Measurements from ENCODE around the gene NFATC1.
"Not testable (repeated sequence)": the region's sequence is repeated elsewhere in the genome, so short reads cannot be mapped to it uniquely, and the experiment has no call there.

Gene NFATC1

DNA sequence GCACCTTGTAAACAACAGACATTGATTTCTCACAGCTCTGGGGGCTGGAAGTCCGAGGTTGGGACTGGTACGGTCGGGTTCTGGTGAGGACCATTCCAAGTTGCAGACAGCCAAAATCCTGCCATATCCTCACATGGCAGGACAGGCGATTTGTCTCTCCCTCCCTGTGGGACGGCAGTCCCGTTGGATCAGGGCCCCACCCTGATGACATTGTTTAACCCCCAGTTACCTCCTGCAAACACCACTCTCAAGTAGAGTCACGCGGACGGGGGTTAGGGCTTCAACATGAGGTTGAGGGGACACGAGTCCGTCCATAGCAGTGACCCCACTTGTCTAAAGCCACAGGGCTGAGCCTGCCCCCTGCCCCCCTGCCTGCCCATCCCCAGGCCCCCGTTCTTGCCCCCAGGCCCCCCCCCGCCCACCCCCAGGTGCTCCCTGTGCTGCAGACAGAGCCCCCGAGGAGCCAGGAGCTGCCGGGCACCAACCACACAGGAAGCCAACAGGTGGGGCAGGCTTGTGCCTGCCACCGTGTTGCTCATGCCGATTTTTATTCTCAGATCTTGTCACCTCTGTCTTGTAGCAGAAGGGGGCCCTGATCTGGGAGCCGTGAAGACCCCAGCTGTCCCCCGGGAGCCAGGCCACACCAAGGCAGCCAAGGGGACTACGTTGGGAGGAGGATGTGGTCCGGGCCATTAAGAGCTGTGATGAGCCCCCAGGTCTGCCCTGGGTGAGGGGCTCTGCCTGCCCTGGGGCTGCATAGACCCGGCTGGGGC lies 82.2 kb downstream of the NFATC1 start:
- no peak for DNase-seq (ENCODE audit: low spot score)

DNA sequence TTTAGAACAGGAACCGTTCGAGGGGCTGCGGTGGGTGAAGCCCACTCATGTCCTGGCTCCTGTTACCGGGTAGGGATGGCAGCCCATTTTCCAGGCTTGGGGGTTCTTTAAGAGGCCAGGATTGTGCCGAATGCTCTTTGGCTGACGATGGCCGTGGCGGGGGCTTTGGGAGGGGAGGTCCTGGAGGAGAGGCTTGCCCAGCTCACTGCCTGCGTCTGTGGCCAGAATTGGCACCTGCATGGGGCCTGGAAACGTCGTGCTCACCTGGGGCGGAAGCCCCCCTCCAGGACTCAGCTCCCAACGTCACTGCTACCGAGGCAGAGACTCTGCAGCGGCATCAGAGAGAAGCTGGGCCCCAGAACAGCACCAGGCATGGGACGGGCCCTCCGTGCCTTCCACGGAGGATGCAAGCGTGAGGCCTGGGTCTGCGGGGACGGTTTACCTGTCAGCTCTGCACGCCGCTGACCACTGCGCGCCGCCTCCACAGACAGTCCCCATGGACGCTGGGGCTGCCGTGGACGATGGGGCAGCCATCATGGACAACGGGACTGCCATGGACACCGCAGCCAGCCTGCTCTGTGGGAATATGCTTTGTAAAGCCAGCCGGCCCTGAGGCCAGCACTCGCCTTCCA lies 82.9 kb downstream of the NFATC1 start:
- no peak for DNase-seq (ENCODE audit: low spot score)

DNA sequence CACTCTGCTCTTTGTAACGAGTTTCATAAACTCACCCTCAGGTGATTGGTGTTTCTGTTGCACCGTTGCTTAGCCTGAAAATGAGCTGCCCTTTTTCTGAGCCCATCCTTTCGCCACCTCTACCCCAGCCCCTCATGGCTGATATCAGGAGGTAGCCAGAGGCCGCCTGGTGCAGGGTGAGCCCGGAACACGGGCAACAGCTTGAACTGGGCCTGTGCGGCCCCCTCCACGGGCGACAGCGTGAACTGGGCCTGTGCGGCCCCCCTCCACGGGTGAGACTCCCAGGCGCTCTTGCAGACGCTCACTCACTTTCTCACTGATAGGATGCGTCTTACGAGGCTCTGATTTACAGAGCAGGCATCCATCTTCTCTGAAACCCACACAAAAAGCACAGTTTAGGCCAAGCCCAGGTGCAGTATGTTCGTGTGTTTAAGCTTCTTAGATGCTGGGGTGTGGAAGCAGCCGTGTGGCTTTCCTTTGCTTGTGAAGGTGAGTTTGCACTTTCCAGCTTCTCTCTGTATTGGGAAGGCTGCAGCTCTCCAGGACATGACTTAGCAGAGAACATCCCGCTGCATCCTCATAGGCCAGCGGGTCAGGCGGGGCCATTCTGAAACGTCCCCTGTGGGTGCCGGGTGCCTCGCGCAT lies 83.5 kb downstream of the NFATC1 start:
- no peak for DNase-seq (ENCODE audit: low spot score)

DNA sequence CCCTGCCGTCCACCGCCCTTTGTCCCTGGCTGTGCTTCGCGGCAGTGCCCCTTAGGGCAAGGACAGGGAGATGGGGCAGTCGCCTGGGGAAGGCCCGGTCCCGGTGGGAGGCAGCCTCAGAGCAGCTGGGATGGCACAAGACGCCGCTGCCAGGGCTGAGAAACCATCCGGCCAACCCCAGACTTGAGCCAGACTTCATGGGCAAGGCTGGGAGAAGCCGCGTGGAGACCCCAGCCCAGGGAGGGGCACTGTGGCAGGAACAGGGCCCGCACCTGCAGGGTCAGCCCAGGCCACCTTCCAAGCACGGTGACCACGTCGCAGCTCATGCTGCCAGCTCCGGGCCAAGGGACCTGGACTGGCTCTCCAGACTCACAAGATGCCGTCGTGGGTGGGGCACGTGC lies 84.0 kb downstream of the NFATC1 start:
- DNase-seq (ENCODE audit: low spot score), result no peak

DNA sequence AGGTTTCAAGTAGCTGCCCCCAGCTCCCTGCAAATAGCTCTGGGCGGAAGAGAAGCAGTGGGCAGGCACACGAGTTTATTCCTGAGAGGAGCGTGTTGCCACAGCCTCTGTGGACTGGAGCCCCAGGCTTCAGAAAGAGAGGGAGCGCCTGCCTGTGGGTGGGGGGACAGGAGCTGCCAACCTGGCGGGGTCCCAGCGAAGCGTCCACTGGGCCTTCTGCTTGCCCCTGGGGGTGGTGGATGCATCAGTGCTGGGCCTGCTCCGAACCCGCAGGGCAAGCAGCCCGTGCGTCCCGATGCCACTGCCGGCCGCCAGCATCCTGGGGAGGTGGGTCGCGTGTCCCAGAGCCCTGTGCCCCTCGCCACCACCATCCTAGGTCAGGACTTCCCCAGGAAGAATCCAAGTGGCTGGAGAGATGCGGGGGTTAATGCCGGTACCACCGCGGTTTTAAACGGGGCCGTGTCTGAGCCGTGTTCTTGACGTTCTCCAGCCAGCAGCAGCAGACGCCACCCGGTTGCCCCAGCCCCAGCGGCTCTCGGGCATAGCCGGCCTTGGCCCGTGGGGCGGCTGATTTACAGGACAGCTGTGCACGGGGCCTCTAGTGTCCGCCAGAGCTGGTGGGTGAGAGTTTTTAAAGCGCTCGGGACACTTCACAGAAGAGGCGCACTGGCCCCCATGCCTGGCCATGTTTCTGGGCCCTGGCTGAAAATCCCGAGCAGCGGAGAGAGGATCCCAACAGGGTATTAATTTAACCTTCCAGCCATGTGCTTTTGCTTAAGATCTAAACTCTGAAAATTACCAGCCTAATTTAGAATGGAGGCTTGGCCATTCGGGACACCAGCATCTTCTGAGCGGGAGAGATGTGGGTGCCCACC lies 84.7 kb downstream of the NFATC1 start:
- DNase-seq (ENCODE audit: low spot score), result no peak

DNA sequence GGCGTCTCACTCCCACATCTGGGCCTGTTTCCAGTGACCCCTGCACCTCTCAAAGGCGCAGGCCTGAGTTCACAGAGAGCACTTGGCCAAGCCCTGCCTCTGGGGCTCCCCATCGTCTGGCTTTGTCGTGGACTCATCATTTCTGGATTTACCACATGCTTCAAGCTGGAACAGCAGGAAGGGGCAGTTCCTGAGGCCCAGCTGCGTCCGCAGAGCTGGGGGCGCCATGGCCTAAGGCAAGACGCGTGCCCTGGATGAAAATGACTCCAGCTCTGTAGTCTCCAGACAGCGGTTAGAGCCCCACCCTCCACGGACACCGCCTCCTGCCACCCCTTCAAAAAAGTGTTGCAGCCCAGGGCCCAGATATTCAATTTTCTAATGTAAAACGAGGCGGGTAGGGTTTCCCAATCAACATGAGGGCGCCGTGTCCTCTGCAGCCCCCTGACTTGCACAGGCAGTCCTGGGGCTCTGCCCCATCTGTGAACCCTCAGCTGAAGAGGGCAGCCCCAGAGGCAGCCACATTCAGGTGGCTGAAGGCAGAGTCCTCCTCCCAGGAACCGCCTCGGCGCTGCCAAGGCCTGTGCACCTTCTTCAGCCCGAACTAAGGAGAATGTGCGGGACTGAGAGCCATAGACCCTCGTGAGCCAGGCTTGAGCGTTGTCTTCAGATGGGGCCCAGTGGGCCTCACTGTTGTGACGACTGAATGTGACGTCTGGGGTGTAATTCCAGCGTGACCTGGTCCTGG lies 85.5 kb downstream of the NFATC1 start:
- no peak for DNase-seq (ENCODE audit: low spot score)

DNA sequence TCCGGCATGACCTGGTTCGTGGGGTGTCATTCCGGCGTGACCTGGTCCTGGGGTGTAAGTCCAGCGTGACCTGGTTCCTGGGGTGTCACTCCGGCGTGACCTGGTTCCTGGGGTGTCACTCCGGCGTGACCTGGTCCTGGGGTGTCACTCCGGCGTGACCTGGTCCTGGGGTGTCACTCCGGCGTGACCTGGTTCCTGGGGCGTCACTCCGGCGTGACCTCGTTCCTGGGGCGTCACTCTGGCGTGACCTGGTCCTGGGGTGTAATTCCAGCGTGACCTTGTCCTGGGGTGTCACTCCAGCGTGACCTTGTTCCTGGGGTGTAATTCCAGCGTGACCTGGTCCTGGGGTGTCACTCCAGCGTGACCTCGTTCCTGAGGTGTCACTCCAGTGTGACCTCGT lies 87.7 kb downstream of the NFATC1 start:
- DNase-seq (ENCODE audit: low spot score), result not testable (repeated sequence)

DNA sequence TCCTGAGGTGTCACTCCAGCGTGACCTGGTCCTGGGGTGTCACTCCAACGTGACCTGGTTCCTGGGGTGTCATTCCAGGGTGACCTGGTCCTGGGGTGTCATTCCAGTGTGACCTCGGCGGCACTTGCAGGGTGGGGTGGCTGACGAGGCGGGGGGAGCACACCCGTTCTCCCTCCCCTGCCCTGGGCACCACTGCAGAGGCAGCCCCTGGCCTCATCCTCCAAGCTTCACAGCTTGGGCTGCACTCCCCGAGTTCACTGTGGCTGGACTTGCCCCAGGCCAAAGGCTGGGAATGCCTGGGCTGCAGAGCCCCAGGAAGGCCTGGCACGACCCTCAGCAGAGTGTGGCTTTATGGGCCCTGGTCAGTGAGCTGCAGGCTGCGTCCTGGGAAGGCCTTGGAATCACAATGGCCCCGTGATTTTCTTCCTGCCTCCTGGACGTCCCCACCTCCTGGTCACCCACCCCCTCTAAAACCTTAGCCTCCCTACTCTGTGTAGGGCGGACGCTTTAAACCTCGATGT lies 88.3 kb downstream of the NFATC1 start:
- no peak for DNase-seq (ENCODE audit: low spot score)

DNA sequence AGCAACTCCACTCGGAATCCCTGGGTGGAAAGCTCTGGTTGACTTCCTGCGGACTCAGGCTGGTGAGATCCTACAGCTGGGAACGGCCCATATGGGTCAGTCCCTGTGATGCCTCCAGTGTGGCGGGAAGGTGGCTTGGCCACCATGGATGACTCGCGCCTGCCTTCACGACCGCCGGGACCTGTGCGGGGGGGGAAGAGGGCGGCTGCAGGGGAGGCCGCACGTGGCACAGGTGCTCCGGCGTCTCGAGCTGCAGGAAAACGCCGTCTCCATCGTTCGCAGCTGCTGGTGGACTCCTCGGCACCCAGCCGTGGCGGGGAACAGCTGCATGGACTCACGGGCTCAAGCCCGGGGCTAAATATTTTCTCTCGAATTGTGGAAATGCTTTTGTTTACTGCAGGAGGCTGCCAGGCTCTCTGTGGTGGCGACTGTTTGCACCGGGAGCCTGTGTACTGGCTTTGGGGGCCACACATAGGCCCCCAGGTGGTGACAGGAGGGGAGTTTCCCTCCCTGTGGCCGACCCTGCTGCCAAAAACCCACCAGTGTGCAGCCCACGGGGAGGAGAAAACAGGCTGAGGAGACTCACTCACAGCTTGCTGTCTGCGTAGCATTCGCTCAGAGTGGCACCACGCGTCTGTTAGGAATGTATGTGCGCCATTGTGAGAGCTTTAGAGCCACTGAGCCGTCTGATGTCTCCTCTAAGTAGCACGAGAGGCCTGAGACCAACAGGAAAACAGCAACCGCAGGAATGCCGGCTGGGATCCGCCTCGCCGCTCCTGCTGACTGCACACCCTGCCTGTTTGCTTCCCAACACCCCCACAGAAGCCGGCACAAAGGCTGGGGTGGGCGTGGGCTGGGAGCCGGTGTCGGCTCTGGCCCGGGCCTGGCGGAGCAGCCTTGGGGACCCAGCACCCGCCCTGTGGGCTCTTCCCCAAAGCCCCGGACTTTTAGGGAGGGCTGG lies 89.2 kb downstream of the NFATC1 start:
- DNase-seq (ENCODE audit: low spot score), result no peak

DNA sequence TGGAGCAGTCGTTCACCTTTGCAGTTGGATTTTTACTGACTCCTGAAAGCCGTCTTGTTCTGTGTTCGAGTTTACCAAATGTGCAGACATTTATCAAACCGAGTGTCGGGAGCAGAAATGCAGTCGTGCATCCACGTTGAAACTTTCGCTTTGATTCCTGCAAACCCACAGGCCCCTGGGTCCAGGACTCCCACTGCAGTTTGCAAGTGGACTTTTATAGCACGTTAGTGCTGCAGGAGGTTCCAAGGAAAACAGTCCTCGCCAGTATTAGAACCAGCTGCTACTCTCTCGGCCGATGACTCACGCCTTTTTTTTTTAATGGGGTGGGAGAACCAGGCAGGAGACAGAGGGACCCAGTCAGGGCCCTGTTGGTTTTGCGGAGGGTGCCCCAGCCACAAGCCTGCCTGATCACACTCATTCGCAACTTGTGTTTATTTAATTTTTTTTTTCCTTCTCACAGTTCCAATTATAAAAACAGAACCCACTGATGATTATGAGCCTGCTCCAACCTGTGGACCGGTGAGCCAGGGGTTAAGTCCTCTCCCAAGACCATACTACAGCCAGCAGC lies 90.1 kb downstream of the NFATC1 start:
- DNase-seq (ENCODE audit: low spot score), result no peak

DNA sequence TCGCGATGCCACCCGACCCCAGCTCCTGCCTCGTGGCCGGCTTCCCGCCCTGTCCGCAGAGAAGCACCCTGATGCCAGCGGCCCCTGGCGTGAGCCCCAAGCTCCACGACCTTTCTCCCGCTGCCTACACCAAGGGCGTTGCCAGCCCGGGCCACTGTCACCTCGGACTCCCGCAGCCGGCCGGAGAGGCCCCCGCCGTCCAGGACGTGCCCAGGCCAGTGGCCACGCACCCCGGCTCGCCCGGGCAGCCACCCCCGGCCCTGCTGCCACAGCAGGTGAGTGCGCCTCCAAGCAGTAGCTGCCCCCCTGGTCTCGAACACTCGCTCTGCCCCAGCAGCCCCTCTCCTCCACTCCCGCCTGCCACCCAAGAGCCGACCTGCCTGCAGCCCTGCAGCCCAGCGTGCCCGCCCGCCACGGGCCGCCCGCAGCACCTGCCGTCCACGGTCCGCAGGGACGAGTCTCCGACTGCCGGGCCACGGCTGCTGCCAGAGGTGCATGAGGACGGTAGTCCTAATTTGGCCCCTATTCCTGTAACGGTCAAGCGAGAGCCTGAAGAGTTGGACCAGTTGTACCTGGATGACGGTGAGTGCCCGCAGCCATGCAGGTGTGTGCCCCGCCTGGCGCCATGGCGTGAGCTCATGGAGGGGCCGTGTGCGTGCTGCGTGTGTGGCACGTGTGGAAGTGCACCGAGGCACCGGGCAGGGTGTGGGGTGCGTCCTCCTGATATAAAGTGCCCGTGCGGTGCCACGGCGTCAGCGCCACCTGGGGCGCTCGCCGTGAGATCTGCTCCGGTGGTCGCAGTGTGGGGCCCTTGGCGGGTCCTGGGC lies 90.8 kb downstream of the NFATC1 start:
- no peak for DNase-seq (ENCODE audit: low spot score)

DNA sequence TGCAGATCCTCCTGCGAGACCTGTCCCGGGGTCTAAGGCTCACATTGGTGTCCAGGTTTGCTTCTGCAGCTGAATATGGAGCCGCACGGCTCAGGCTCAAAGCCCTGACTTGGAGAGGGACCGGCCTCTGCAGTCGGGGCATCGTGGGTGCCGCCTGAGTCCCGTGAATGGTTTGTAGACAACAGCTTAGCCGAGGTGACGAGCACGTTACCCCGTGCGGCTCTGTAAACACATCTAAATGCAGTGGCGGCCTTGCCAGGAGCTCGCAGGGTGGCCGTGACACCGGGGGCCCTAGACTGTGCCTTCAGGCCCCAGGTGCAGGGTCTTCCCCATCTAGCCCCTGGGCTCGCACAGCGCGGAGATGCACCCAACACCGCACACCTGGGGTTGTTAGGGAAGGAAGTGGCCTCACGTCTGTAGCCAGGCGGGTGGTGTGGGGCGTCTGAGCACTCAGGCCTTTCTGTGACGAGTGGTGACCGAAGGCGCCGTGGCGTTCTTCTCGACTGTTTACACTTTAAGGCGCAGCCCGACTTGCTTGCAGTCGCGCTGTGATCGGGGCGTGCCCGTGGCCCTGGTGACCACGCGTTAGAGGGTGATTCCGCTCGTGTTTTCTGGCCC lies 91.6 kb downstream of the NFATC1 start:
- DNase-seq (ENCODE audit: low spot score), result no peak

DNA sequence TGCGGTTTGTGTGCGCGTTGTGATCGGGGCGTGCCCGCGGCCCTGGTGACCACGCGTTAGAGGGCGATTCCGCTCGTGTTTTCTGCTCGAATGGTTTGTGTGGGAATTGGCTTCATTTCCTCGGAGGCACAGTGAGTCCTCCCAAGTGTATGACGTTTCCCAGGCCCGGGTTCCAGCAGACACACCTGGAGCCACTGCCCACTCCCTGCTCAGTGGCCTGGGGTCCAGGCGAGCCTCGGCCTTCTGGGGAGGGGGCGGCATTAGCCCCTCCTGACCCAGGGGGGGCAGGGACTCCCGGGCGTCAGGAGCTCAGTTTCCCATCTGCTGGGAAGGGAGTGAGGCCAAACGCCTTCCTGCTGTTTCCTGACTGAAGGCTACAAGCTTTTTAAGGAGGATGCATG lies 92.1 kb downstream of the NFATC1 start:
- DNase-seq (ENCODE audit: low spot score), result no peak

DNA sequence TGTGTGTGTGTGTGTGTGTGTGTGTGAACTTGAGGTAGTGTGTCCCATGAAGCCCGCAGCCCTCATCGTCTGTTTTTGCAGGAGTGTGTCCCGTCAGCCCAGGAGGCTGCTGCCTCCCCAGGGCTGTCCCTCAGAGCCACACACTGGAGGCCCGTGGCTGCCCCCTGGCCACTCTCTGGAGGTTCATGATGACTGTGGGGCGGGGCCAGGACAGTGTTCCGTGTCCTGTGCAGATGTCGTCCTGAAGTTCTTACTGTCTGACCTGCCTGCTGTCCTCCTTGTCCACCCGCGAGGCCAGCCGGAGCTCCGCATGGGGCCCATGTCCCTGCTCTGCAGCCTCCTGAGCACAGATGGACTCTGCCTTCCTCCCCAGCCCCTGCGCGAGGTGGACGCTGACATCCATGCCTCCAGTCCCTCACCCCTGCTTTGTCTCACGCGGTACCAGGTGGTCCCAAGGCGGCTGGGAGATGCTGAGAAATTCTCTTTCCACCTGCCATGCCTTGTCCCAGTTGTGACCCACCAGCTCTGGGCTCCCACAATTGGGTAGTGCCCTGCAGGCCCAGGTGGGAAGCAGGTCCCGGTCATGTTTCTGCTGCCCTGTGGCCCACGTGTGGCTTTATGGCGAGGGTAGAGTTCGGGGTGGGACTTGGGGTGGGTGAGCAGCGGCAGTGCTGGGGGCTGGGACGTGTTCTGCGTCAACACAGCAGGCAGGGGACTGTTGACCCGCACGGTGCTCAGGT lies 92.8 kb downstream of the NFATC1 start:
- no peak for DNase-seq (ENCODE audit: low spot score)

DNA sequence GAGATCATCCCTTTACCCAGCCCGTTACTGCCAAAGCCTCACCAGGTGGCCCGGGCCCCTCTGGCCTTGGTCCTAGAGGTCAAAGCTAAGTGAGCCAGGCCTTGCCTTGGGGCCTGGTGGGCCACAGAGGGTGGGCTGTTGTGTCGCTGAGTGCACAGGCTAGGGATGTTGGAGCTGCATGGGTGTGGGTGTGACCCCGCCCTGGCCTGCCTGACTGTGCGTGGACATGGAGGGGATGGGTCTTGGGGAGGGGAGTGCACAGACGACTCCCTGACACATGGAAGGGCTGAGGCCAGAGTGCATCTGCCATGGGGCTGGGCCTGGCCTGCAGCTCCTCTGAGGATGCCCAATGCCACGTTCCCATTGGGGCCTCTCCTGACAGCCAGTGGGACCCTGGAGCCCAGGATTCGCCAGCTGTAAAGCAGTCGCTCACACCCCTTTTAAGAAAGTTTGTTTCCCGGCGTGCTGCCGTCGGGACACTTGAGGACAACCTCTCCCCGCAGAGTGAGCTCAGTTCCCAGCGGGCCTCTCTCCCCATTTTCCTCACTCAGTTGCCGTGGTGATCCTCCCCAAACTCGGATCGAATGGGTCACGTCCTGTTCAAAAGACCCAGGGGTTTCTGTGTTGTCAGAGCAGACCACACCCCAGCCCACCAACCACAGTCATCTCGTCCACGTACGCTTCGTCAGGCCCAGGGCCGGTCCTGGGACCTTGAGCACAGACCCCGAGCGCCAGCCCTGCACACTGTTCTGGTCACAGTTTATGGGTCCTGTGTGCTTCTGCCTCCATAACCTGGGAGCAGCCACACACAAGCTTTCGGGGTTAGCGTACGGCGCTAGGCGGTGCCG lies 93.5 kb downstream of the NFATC1 start:
- DNase-seq (ENCODE audit: low spot score), result no peak

DNA sequence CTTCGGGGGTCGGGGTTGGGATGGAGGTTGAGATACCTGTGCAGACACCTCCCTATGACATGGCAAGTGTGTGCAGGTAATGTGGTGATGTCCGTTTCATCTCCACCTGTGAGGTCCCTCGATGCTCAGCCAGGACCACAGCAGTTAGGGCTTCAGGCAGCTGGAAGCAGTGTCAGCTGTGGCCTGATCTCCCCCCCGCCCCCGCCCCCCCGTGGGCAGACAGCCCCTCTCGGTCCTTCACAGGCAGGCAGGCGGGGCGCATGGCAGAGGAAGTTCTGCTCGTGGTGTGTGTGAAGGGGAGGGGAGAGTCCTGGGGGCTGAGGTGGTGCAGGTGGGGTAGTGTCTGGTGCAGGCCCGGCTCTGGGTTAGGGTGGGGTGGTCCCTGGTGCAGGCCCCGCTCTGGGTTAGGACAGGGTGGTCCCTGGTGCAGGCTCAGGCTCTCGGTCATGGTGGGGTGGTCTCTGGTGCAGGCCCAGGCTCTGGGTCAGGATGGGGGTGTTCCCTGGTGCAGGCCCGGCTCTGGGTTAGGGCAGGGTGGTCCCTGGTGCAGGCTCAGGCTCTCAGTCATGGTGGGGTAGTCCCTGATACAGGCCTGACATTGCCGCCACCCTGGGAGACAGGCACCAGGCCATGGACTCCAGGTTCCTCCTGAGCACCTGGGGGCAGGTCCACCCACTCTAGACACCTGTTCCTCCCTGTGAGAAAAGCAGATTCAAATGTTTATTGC lies 94.3 kb downstream of the NFATC1 start:
- DNase-seq (ENCODE audit: low spot score), result no peak

Measured in putamen (tissue), 1 donor.